Measurements from ENCODE around the gene PID1.

Gene PID1

DNA sequence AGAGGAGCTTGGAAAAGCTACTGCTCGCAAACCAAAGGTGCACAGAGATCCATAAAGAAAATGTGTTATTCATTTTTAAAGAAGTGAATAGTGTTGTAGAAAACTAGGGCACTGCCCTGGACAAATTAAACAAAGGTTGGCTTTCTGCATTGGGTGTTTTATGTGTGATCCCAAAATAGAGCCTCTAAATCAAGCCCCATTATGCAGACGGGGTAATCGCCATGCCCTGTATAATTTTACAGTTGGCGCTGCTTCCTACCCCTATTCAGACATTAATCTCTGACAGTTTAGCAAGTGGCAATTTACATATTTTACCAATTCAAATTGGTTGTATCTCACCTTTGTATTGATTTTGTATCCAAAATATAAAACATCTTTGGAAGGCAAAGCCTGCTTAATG lies 109.1 kb downstream of the PID1 start:
- DNase-seq: no peak

GRCh38 chr2:229160984-229161383 lies 110.1 kb downstream of the PID1 start:
- DNase-seq: no peak

- DNase-seq: no peak
These were observed 110.9 kb downstream of the PID1 start for GRCh38 chr2:229160180-229160579.

DNA sequence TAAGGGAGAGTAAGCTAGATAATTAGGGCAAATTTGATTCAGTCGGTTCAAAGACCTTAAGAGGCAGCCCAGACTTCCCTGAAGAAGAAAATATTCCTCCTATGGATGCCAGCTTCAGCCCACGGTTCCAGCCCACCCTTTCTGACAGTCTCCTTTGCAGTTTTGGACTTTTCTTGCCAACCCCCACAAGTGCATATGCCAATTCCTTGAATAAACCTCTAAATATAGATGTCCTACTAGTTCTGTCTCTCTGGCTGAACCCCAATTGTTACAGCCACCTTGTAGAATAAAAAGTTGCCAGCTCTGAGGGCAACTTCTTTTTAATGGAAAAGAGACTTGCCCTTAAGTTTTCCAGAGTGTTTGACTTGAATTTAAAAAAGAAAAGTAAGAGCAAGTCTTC lies 111.7 kb downstream of the PID1 start:
- no peak for DNase-seq

- no peak for DNase-seq
These were observed 116.7 kb downstream of the PID1 start for GRCh38 chr2:229154381-229154780.

DNA sequence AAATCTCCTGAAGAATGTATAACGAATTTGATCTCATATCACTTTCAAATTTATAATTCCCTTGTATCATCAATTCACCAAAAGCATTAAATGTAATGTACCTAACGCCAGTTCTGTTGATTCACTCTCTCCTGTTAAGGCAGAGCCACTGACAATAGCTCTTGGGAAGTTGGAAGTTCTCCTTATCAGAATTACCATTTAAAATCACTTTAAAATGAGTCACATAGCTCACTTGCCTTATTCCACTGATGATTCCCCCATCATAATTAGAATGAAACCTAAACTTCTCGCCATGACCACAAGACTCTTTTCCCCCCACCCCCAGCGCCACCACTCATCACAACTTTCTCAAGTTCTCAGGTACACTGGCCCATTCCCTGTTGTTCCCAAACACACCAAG lies 117.1 kb downstream of the PID1 start:
- DNase-seq: no peak

GRCh38 chr2:229153267-229153666 lies 117.8 kb downstream of the PID1 start:
- DNase-seq: no peak

- DNase-seq: no peak
These were observed 118.4 kb downstream of the PID1 start for GRCh38 chr2:229152674-229153073.

GRCh38 chr2:229150317-229150716 lies 120.8 kb downstream of the PID1 start:
- DNase-seq: no peak

DNA sequence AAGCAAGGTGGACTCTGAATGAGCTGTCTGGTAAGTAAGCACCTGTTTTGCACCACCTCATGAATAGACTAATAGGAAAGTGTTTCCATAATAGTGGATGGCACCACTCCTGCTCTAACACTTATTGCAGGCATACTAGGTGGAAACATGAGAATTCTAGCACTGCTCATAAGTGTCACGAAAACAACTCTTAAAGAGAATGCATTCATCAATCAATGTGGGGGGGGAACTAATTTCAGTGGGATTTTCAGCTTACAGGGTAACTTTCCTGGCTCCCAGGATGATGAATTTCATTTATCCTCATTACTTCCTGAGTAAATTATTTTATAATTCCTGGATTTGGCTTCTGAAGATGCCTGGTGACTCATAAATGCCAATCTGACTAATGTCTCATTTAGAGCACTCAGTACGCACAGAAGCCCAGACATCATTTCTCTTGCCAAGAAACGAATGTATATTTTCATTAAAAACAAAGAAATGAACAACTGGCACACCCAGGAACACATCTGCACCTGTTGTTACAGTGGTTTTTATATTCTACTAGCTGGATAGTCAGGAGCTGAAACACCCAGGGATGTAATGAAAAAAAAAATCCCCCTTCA lies 129.6 kb downstream of the PID1 start:
- no peak for DNase-seq

GRCh38 chr2:229137639-229138038 lies 133.4 kb downstream of the PID1 start:
- DNase-seq: no peak

- DNase-seq: no peak
These were observed 134.0 kb downstream of the PID1 start for GRCh38 chr2:229137066-229137465.

DNA sequence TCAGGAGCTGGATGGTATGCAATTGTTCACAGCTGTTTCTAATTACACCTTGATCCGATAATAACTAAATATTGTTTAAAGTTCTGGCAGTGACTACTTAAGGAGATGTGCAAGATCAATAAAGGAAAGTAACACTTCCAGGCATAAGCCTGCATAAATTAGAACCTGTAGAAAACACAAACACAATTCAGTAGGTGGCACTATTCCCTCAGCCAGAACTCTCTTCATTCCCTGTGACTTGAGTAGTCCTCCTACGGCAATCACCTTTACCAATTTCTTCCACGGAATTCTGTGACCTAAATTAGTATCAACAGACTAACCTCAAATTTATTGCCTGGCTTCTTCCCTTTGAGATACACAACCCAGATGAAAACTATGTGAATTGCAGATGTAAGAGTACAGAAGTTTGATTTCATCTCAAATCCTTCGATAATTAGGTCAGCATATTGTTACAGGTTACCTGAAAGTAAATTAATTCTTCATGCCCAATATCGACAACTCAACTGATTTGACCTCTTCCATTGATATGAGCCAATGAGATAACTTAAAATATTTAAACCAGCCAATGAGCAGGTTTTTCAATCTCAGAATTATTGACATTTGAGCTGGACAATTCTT lies 137.8 kb downstream of the PID1 start:
- no peak for DNase-seq

GRCh38 chr2:229132236-229132635 lies 138.9 kb downstream of the PID1 start:
- DNase-seq: no peak

DNA sequence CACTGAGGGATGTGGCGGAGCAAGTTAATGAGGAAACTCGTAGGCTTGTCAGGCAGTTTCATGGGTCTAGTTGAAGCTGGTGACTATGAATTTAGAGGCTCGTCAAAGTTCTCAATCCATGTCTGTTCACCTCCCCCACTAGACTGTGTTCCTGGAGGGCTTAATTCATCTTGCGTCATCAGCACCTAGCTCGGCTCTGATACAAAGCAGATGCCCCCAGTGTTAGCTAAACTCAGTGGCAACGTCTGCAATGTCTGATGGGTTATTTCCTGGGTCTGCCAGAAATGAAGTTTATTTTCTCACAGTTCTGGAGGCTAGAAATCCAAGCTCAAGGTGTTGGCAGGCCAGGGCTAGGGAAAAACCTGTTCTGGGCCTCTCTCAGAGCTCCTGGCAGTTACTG lies 140.6 kb downstream of the PID1 start:
- DNase-seq: no peak

DNA sequence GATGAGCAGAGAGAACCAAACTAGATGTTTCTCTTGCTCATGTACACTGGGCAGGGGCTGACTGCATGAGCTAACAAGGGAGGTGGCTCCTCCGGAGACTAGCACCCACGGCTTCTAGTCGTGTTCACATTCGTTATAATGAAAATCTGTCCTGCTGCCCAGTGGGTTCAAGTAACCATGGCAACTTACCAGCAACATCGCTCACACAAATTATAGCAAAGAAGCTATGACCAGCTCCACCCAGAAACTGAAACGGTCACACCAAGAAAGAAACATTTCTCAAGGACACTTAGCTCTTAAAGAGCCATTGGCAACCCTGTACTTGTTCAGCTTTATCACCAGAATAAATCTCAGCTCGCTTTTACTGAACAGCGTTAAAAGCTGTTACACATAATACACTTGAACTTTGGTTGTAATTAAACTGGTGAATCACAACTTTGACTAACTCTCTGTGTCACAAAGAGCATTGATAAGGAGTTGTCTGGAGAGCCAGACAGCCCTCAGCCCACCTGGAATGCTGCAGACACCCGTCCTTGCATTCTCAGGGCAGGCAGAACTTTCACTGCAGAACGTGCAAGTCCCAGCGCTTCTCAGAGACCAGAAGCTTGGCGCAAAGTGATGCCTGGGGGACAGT lies 141.2 kb downstream of the PID1 start:
- DNase-seq: peak; percentile 46

- no peak for DNase-seq
These were observed 143.6 kb downstream of the PID1 start for GRCh38 chr2:229127471-229127870.

GRCh38 chr2:229126066-229126465 lies 145.0 kb downstream of the PID1 start:
- DNase-seq: peak; percentile 44

- no peak for DNase-seq
These were observed 147.0 kb downstream of the PID1 start for GRCh38 chr2:229124136-229124535.

GRCh38 chr2:229118927-229119326 lies 152.2 kb downstream of the PID1 start:
- no peak for DNase-seq

DNA sequence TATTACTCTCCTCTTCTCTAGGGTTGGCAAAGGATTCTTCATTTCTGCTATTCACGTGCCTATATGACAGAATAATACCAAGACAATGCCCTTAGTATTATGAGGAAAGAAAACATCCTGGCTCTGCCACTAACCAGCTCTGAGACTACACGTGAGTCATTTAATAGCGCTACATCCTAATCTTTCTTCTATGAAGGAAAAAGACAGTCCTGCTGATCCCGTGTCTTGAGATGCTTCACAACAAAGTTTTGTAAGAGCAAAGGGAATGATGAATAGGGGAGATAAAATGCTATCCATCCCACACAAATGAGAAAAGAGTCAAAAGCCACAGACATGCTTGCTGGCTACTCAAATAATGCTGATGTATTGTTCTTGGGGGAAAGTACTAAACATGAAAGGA lies 152.8 kb downstream of the PID1 start:
- DNase-seq: no peak

DNA sequence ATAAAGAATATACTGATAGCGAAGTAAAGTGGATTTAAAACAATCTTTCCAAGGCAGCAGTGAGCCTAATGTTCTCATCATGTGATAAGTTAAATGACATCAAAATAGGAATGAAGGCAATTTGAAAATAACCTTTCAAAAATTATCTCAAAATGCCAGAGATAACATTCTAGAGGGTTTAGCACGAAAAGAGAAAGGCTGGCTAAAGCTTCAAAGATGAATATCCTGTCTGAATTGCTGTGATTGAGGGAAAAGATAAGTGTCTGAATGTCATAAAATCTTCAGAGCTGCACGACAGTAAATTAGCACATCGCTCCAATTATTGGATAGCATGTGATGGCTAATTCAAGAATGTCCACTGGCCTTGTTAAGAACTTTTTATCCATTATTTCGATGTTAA lies 159.3 kb downstream of the PID1 start:
- DNase-seq: no peak

GRCh38 chr2:229109195-229109594 lies 161.9 kb downstream of the PID1 start:
- no peak for DNase-seq

- DNase-seq: no peak
These were observed 163.5 kb downstream of the PID1 start for GRCh38 chr2:229107601-229108000.

GRCh38 chr2:229104974-229105387 lies 166.1 kb downstream of the PID1 start:
- no peak for DNase-seq
